Fibroblast of skin of abdomen (primary cell): ENCODE data around the gene CD96.
"Not testable (repeated sequence)": the region's sequence is repeated elsewhere in the genome, so short reads cannot be mapped to it uniquely, and the experiment has no call there.

Source experiments
- DNase-seq: peaks from one replicate; pipeline ENCODE4 v3.0.0-alpha.2; 2013

Gene CD96

GRCh38 chr3:111630638-111631037 is 88.6 kb downstream of the CD96 start:
- DNase-seq, result peak; percentile 72

- DNase-seq, result no peak
Observed at GRCh38 chr3:111635403-111635802, 93.4 kb downstream of the CD96 start.

DNA sequence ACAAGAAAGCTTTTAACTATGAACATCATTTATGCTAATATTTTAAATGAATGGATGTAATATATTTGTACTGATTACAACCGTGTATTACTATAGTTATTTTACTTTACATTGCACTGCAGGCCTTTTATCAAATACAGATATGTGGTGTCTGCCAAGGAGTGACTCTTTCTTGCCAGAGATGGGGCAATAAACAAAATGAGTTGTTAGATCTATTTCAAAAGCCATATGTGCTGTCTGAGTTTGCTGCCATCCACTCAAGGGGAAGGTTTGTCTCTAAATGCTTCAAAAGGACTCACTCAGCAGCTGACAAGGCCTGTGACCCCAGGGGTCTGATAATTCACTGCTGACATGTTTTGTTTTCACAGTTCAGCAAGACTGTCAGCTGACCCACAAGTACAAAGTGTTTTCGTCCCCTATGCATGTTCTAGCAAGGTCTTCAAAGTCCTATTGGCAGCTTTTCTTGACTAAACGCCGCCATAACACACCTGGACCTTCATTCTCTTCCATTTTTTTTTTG is 94.4 kb downstream of the CD96 start:
- no peak for DNase-seq

DNA sequence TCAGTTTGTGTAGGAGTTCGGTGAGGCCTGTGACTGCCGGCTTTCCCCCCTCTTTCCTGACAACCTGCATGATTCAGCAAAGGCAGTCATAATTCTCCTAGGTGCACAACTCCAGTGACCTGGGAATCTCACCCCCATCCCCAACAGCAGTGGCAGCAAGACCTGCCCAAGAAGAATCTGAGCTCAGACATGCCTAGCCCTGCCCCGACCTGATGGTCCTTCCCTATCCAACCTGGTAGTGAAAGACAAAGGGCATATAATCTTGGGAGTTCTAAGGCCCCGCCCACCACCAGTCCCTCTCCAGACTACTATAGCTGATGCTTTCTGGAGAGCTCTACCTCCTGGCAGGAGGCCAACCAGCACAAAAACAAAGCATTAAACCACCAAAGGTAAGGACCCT is 97.3 kb downstream of the CD96 start:
- DNase-seq, result no peak

DNA sequence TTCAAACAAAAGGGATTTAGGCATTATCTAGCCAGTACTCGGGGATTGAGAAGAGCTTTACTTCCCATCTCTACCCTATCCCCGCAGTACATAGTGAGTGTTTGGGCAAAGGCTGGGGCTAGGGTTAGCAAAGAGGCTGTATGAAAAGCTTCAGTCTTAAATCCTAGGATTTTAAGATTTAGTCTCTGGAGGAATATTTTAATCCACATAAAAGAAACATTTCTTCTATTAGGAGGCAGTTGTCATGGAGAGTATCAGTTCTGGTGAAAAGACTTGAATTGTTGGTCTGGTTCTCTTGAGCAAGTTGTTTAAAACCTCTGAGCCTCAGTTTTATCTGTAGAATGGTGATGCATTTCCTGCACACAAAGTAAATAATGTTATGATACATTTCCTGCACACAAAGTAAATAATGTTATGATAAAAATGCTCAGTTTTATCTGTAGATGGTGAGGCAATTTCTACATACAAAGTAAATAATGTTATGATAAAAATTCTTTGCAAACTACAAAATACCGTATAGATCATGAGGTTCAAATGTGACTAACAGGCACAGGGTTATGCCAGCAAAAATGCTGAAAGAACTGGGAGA is 107.1 kb downstream of the CD96 start:
- DNase-seq, result no peak

DNA sequence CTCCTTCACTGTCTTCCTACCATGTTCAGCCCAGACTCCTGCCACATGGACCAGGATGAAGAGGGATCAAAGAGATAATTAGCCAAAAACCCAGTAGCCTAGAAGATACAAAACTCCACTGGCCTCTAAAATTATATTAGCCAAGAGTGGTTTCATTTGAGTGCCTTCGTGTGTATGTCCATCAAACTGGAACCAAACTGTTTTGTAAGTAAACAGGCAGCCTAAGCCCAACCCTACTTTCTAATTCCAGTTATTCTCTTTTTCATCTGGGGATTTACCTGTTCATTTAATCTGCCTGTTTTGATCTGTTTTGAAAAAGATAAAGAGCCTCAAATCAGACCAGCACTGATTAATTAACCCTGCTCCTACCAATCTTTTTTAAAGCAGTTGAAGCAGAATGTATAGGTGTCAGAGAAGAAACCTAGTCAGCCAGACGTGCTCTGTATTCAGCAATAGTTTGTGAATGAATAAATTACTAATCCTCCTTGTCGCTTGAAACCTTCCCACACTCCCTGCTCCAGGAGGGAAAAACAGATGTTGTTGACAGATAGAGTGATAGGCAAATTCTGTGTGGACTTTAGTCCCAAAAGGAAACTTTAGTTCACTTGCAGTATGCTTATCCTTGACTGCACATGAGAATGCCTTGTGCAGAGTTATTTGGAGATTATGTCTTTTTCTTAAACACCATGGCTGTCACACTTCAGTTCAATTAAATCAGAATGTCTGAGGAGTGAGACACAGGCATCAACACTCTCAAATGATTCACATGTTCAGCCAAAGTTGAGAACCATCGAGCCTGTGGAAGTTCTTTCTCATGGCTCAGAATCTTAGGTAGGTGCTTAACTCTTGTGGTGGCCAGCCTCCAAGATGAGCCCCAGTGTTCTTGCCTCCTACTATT is 108.6 kb downstream of the CD96 start:
- no peak for DNase-seq

DNA sequence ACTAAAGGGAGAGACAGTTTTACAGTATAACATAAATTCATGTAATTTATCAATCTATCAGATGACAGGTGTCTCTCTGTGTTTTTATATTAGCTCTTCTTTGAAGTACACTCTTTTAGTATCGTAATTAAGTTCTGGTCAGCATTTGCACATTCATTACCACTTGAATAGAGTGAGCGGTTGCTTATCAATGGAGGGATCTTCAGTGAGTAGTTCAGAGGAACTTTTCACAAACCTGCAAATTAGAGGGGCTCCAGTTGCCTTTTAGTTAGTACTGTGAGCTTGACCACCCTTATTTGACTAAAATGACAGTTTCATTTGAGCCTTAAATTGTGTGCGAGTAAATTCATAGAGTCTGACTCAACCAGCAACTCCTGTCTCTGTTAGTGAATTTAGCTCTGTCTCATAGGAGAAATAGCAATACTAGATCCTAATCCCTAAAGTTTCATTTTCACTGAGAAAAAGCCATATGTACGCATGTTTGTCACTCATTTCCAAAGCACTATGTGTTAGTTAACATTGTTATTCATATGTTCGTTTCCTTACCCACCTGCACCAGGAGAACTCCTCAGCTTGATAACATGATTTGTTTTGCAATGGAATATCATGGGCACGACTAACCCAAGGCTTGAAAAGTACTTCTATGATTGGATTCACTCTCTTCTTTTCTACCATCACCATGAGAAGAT is 110.6 kb downstream of the CD96 start:
- no peak for DNase-seq

DNA sequence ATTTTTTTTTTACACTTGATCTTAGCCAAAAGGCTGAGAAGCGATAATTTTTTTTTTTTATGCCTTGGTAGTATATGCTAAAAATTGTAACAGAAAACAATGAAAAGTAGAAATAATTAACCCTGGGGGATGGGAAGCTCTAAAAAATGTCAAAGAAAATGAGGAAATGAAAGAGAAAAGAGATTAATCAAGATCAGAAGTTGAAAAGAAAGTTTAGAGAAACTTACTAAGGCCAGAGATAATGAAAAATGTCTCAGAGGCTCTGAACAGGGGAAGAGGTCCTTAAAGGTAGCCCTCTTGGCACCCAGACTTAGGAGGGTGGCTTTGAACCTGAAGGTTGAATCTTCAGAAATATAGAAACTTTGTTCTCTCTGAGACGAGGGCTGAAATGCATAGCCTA is 111.8 kb downstream of the CD96 start:
- DNase-seq, result no peak

- no peak for DNase-seq
Observed at GRCh38 chr3:111662012-111662411, 120.0 kb downstream of the CD96 start.

DNA sequence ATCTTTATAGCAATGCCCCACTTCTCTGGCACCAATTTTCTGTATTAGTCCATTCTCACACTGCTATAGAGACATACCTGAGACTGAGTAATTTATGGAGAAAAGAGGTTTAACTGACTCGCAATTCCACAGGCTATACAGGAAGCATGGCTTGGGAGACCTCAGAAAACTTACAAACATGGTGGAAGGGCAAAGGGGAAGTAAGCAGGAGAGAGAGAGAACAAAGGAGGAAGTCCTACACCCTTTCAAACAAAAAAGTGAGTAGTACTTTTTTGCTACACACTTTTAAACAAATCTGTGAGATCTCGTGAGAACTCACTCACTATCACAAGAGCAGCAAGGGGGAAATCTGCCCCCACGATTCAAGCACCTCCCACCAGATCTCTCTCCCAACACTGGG is 120.9 kb downstream of the CD96 start:
- no peak for DNase-seq

DNA sequence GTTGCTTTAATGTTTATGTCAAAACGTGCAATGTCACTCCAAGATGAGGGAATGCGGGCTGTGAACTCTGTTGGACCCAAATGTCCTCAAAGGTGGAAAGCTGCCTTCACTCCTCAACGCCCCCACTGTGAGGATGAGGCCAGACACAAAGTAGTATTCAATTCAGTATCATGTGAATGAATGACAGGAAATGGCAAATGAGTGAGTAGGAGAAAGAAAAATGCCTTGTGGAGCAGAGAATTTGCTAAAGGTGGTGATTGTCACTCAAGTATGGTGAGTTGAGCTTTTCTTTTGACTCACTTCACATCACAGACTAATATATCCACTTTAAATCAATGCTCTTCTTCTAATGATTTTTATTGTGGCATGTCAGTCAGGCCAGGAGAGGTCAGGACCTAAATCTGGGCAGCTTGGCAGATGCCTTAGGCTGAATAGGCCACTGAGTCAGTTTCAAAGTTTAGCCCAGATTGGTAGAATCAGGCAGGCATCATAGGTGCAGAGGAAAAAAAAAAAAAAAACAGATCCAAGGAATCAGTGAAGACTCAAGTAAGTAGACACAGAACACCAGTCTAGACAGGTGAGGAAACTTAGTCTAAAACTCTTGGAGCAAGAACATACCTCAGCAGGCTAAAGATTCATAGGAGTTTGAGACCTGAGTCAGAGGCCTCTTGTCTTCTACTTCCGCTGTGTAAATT is 124.2 kb downstream of the CD96 start:
- DNase-seq, result peak; percentile 19

DNA sequence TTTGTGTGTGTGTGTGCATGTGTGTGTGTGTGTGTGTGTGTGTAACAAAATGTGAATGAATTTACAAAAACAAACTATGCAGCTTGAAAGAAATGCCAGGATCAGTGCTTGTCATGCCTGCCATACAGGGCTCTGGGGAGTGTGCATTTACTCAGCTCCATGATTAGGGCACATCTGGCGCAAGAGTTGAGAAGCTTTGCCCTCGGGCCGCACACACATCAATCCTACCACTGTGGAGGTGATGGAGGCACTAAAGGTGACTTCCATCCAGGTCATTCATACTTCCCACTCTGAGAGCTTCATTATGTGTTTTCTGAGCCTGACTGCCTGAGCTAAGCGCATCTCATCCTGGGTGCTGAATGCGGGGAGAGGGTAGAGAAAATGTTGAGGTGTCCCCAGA is 125.2 kb downstream of the CD96 start:
- DNase-seq, result no peak

DNA sequence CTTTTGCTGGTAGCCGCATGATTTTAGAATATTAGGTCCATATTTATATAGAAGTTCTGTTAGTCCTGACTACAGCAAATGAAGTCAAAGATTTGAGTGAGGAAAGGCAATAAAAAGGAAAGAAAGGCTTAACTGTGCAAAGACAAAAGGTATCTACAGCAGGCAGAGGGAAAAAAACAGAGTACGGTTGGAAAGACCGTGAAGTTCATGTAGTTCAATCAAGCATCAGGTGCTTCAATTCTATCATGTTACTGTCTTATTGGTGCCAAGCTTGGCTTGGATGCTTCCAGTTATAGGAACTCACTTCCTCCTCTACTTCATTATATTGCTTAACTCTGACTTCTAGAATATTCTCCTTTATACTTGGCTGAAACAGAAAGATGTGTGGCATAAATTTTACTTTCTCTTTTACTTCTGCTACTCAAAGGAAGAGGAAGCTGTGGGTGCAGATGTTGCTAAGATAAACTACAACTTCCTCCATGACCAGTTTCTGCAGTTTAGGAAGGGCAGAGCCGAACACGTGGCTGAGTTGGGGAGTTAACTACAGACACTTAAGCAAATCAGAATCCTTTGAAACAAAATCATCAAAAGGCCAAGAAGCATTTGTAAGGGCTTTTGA is 125.7 kb downstream of the CD96 start:
- peak; percentile 9 for DNase-seq

DNA sequence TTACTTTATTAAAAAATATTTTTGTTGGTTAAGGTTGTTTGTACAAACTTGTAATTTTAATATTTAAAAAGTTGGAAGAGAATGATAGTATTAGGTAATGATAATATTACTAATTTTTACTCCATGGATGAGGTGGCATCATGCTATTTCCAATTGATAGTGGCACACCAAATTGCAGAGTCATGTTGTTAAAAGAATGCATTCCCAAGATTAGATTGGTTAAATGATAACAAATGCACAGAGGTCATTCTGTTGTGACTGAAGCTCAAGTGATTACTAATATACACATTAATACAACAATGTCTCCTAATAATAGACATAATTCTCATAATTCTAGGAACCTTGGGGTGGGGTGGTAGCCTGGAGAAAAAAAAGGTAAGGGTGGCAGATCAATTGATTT is 126.3 kb downstream of the CD96 start:
- DNase-seq, result no peak

DNA sequence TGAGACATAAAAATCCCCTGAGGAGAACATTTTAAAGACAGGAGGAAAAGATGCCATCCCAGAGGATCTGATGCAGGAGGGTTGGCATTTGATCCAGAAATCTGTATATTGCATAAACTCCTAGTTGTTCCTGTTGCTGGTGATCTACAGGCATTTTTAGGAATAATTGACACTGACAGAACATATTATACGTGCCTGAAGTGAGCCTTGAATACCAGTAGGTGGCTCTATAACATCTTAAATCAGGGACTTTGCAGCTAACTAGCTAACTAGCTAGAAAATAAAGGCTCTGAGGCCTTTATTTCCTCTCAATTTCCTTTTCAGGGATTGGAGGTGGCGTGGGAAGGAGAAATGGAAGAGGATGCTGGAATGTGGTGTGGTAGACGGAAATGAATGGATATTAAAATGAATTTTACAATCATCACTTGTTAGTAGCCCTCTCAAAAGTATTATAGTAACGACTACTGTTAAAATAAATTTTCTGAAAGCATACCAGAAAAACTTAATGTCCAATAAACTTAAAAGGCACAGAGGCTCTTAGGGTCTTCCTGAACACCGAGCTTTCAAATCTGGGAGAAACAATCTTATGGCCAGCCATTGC is 127.0 kb downstream of the CD96 start:
- DNase-seq, result peak; percentile 71

- DNase-seq, result peak; percentile 67
Observed at GRCh38 chr3:111669926-111670630, 128.1 kb downstream of the CD96 start.

- not testable (repeated sequence) for DNase-seq
Observed at GRCh38 chr3:111672461-111672860, 130.5 kb downstream of the CD96 start.

- no peak for DNase-seq
Observed at GRCh38 chr3:111675846-111676210, 133.8 kb downstream of the CD96 start.

DNA sequence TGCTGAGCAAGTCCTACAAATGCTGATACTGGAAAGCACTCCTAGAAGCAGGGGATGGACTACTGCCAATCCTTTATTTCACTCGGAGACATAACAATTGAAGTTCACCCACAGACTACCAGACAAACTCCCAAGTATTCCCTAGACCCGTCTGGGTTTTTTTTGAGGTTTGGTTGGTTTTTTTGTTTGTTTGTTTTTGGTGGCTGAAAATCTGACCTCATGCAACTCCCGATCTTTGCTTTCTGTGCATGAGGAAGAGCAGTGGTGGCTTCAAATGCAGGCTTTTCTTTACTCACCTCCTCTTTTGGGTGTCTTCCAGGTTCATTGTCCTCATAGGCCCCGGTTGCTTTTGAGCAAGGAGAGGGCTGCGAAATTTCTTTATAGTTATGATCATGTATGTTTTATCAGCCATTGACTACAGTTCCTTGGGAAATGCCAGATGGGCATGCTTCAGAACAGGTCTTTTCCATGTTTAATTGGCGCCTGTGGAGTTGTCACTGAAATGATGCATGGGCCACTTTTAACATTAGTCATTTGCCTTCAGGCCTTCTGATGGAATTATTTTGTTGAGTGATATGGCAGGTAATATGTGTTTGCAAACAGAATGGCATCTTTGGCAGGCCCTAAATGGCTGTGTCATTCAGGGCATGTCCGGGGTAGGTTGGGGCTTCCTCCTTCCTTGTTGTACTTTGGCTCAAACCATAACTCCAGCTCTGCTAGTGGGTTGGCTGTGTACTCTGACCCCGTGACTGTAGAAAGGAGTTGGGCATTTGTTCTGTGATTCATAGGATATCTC is 134.4 kb downstream of the CD96 start:
- DNase-seq, result peak; percentile 27

DNA sequence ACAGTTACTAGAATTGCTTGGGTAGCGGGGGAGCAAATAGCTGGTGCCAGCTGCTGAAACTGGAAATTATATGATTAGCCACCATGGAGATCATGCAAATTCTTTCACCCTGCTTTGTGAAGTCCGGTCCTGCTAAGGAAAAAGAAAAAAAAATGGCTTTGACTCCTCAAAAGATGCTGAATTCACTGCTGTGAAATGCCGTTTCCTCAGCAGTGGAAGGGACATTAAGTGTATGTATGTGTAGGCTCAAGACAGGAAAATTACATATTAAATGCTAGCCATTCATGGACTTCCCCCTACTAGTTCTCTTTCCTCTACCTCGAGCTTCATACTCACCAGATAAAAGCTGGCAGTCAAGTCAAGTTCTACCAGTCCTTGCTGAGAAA is 135.0 kb downstream of the CD96 start:
- DNase-seq, result no peak
